ENCODE results near the gene C2CD2L.
"Not testable (repeated sequence)": the region's sequence is repeated elsewhere in the genome, so short reads cannot be mapped to it uniquely, and the experiment has no call there.

C2CD2L gene

GRCh38 chr11:119093942-119094815 is 13.0 kb upstream of the C2CD2L start:
- DNase-seq, result peak in 2 of 4 experiments; percentile 43 to 46

DNA sequence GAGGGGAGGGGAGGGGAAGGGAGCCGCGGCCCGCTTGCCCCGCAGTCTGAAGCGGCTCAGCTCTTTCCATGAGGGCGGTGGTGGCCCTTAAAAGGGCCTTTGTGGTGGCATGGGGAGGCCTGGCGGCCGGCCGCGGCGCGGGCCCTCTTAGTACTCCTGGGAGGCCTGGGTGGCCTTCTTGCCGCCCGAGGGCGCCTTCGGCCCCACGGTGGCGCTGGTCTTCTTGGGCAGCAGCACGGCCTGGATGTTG is 12.4 kb upstream of the C2CD2L start:
- peak in 2 of 4 experiments; percentile 35 to 53 for DNase-seq

GRCh38 chr11:119095066-119095880 is 11.9 kb upstream of the C2CD2L start:
- DNase-seq, result peak; percentile 97 to 98 (median 98)

DNA sequence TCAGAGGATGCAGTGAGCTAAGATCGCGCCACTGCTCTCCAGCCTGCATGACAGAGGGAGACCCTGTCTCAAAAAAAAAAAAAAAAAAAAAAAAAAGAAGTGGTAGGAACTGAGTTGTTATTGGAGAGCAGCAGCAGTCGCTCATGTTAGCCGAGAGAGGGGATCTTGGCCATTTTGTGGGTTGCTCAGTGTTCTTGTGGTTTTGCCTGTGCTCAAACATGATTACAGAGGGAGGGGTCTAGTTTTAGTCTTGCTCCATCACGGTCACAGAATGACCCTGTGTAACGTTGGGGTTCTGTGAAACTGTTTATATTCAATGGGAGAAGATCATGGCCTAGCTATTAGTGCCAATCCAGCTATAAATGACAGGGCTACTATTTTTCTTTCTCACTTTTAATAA is 7.4 kb upstream of the C2CD2L start:
- DNase-seq, result no peak

GRCh38 chr11:119100246-119100970 is 6.7 kb upstream of the C2CD2L start:
- no peak for DNase-seq

DNA sequence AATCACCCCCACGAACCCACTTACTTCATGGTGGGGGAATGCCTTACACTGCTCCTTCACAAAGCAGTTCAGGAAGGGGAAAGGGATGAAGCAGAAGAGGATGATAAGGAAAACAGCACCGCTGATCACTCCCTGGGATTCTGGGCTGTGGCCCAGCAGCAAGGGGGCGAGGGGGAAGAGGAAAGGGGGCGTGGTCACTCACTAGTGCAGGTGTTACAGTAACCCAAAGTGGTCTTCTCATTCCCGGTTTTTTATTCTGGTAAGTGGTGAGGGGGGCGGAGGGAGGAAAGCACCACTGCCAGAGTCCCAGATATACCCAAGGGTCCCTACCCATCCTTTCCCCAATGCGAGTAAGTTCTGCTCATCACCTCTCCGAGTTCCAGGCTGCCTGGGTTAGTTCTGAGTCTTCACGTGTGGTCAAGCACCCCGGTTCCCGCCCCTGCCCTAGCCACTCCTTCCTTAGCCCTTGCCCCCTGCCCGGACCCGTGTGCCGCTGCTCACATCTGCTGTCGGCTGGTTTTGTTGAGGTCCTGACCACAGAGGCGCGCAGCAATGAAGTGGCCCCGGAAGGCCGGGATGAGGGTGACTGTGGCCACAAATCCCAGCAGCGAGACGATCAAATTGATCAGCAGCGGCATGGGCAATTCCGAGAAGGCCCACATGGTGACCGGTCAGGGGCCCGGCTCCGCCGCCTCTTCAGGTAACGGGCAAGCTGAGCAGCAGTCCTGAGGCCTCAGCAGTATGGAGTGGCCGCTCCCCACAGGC is 6.0 kb upstream of the C2CD2L start:
- DNase-seq, result peak in 1 of 4 experiments; percentile 19

GRCh38 chr11:119101759-119102423 is 5.3 kb upstream of the C2CD2L start, which contains the start of gene DPAGT1:
Gene DPAGT1 (minus strand): TSS chr11:119101853. CDS start chr11:119101655, 198 bp downstream.
- peak; percentile 59 to 71 (median 68) for DNase-seq

DNA sequence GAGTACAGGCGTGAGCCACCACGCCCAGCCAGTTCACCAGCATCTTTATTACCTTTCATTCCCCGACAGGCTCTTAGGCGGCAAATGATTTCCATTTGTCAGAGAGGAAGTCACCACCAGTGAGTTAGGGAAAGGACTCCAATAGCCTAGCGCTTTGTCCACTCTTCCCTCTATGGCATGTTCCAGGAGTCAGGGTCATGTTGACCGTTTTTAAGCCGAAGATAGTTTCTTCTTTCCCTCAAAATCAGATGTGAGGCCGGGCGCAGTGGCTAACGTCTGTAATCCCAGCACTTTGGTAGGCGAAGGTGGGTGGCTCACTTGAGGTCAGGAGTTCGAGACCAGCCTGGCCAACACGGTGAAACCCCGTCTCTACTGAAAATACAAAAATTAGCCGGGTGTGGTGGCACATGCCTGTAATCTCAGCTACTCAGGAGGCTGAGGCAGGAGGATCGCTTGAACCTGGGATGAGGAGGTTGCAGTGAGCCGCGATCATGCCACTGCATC is 3.9 kb upstream of the C2CD2L start:
- DNase-seq, result not testable (repeated sequence)

DNA sequence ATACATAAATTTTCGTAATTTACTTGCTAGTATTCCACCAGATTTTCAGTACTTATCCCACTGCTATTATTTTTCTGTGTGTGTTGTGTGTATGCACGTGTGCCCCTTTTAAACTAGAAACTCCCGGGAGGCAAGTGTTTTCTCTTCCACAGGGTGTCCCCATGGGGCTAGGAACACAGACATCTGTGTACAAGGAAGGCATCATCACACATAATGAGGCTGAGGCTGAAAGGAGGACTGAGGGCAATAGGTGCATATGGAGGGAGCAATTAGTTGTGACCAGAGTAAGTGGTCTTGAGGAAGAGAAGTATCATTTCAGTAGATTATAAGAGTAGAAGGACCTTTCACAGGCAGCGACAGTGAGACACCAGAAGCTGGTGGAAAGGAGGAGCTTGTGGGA is 3.4 kb upstream of the C2CD2L start:
- no peak for DNase-seq

DNA sequence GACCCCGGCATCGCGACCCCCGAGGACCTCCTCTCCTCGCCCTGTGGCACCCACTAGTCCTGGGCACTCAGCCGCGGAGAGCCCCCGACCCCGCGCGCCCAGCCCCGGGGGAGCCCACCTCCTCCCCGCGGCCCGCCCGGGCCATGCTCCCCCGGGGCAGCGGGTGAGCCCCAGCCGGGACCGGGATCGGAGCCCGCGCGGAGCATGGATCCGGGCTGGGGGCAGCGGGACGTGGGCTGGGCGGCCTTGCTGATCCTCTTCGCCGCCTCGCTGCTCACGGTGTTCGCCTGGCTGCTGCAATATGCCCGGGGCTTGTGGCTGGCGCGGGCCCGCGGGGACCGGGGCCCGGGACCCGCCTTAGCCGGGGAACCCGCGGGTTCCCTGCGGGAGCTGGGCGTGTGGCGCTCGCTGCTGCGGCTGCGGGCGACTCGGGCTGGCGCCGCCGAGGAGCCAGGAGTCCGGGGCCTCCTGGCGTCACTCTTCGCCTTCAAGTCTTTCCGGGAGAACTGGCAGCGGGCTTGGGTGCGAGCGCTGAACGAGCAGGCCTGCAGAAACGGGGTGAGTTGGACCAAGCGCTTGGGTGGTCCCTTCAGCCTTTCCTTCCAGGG is 498 bp downstream of the C2CD2L start:
- DNase-seq, result no peak

- DNase-seq, result no peak
Measured at GRCh38 chr11:119108146-119108856, 1.2 kb downstream of the C2CD2L start.

- DNase-seq, result no peak
Measured at GRCh38 chr11:119108857-119109221, 1.7 kb downstream of the C2CD2L start.

- DNase-seq, result no peak
Measured at GRCh38 chr11:119109843-119110242, 2.7 kb downstream of the C2CD2L start.

GRCh38 chr11:119110439-119110838 is 3.3 kb downstream of the C2CD2L start:
- DNase-seq, result no peak

- no peak for DNase-seq
Measured at GRCh38 chr11:119111361-119111925, 4.3 kb downstream of the C2CD2L start.

GRCh38 chr11:119112314-119113020 is 5.3 kb downstream of the C2CD2L start:
- no peak for DNase-seq

GRCh38 chr11:119113716-119114115 is 6.6 kb downstream of the C2CD2L start:
- DNase-seq, result no peak

DNA sequence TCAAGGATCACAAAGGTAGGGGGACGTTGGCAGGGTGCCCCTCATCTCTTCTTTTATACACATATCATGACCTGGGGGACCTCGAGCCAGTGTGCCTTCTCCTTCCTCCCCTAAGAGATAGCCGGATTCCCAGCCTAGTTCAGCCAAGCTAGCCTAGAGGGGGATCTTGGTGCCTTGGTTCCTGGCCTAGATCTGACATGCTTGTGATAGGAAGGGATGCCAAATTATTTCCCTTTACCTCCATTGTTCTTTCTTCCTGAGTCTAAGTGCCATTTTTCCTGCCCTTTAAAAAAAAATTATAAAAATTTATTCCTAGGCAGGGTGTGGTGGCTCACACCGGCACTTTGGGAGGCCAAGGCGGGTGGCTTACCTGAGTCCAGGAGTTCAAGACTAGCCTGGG is 7.2 kb downstream of the C2CD2L start:
- DNase-seq, result no peak

GRCh38 chr11:119115484-119116234 is 8.5 kb downstream of the C2CD2L start:
- no peak for DNase-seq
